Peyer's patch (tissue), 4 donors: Measurements from ENCODE around the gene C19orf33. TPM values are rescaled to one million over a fixed set of nuclear protein-coding genes. Genes with fewer than 3 reads are reported as not detected.

Experiments
- DNase-seq, 3 donors: peaks; one replicate each; pipeline ENCODE4 v3.0.0-alpha.2; 2017 to 2019
- H3K27ac ChIP-seq, 4 donors: fragments of 200-600 bp; sonication (generic); one replicate each; pipeline ENCODE4 v1.5.1; 2016 to 2019
- H3K27me3 ChIP-seq, 2 donors: fragments of 200-600 bp; sonication (generic); one replicate each; pipeline ENCODE4 v1.5.1; 2019
- H3K36me3 ChIP-seq, 3 donors: fragments of 200-600 bp; sonication (generic); one replicate each; pipeline ENCODE4 v1.5.1; 2016 to 2019
- H3K4me1 ChIP-seq, 4 donors: fragments of 200-600 bp; sonication (generic); one replicate each; pipeline ENCODE4 v1.5.1; 2016 to 2019
- H3K4me3 ChIP-seq, 4 donors: fragments of 200-600 bp; sonication (generic); 1 replicate in 3 of 4; 2 replicates in 1 of 4; pipeline ENCODE4 v1.5.1; 2016 to 2019; ENCODE audit warnings: mild to moderate bottlenecking in 1 of 4
- H3K9me3 ChIP-seq, 4 donors: fragments of 200-600 bp; sonication (generic); one replicate each; pipeline ENCODE4 v1.5.1; 2016 to 2019; ENCODE audit warnings: mild to moderate bottlenecking in 1 of 4
- CTCF ChIP-seq, 6 experiments: fragments of 450-650 bp in 4 of 6; fragments of 200-600 bp in 2 of 6; sonication (generic) in 1 of 6; IDR thresholded peaks; one replicate each; pipeline ENCODE4 v1.5.1; 2017 to 2019; ENCODE audit warnings: antibody characterized with exemption in 6 of 6, mild to moderate bottlenecking in 3 of 6, moderate library complexity in 1 of 6
- POLR2A ChIP-seq, 2 donors: fragments of 450-650 bp; IDR thresholded peaks; one replicate each; pipeline ENCODE4 v1.5.1; 2017; ENCODE audit warnings: antibody characterized with exemption in 2 of 2, mild to moderate bottlenecking in 2 of 2, moderate library complexity in 2 of 2
- total RNA-seq, 4 donors: library from RNA; depleted of rRNA; stranded (reverse); fragments of >200 nt; gene quantifications; one replicate each; pipeline ENCODE4 v1.1.0, GENCODE V29; 2016

C19orf33 gene
- total RNA-seq, 4 donors from 2014 or later = 39.6 to 444 (median 348) TPM

DNA sequence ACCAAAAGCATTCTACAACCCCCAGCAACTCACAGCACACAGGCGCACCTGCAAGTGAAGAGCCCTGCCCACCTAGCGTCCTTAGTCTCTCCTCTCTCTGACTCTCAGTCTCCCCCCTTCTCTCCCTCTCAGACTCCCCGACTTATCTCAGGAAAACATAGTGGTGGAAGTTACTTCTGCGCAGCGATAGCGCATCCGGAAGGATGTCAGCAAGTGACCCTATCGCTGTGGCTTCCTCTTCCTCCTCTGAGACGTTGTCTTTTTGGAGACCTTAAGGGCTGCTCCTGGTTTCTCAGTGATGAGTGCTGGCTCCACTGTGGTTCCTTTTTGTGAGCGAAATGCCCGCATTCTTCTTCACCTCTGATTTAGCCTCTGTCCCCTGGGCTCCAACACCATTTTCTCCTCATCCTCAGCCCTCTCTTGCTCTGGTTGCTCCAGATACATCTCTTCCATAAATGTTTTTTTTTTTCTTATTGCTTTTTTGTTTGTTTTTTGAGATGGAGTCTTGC lies 13.1 kb downstream of the C19orf33 start:
- peak in 2 of 3 donors; percentile 59 to 76 for DNase-seq
- TF ChIP-seq CTCF (IDR thresholded peaks at IDR 0.05) (no peak), POLR2A (IDR thresholded peaks at IDR 0.05) (no peak)
- H3K4me1 ChIP-seq = peaks cover 0 to 35% (median 12%) of the 10 kb centered on the region in 4 donors
- H3K27ac ChIP-seq = peak overlapping the region; percentile 69 to 86 (median 84)
- H3K4me3 ChIP-seq = peak overlapping the region in 3 of 4 donors; percentile 13 to 61 (median 46)
- H3K27me3 ChIP-seq = no peaks in the 10 kb centered on the region
- H3K9me3 ChIP-seq = no peaks in the 10 kb centered on the region
- H3K36me3 ChIP-seq = no peaks in the 10 kb centered on the region

DNA sequence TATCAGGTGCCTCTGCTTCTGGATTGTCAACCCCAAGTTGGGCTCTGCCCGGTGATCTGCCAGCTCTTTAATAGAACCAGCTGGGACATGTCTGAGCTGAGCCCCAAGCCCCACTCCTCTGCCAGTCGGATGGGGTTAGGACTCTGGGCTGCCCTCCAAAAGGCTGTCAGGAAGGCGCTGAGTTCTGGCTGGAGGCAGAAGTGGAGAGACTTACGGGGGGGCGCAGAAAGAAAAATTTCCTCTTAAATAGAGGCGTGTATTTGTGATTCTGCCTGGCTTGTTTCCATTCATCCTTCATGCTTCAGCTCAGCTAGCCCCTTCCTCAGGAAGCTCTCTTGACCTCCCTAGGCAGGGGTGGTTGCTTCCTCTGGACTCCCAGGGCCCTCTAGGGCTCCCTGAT lies 14.6 kb downstream of the C19orf33 start:
- TF ChIP-seq CTCF (IDR thresholded peaks at IDR 0.05) (no peak), POLR2A (IDR thresholded peaks at IDR 0.05) (no peak)
- no peaks in the 10 kb centered on the region for H3K27me3 ChIP-seq
- H3K36me3 ChIP-seq = no peaks in the 10 kb centered on the region
- H3K27ac ChIP-seq = peak overlapping the region in 2 of 4 donors; percentile 7 to 14
- H3K9me3 ChIP-seq = no peaks in the 10 kb centered on the region
- peak overlapping the region in 1 of 4 donors; percentile 68 for H3K4me3 ChIP-seq
- no peak for DNase-seq
- peaks cover 0 to 38% (median 12%) of the 10 kb centered on the region in 4 donors for H3K4me1 ChIP-seq

DNA sequence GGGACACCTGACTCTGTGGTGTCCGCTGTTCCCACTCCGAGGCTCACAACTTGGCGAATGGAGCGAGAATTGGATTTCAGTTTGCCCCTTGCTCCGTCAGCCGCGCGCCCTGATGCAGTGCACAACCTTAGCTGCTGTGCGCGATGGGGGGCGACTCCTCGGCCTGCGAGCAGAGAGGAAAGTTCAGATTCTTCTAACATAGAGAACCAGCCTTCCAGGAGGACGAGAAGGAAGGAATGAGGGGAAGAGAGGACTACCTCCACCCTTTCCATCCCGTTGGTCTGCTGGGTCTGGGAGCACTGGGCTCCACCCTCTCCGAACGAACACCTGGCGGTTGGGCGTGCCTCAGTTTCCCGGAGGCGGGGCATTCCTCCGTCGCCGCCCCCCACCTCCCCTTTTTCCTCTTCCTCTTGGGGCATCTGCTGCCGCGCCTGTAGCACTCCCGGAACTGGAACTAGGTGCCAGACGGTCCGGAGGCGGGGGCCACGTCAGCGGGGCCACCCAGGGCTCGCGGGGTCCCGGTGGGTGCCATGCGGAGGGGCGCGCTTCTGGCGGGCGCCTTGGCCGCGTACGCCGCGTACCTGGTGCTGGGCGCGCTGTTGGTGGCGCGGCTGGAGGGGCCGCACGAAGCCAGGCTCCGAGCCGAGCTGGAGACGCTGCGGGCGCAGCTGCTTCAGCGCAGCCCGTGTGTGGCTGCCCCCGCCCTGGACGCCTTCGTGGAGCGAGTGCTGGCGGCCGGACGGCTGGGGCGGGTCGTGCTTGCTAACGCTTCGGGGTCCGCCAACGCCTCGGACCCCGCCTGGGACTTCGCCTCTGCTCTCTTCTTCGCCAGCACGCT lies 15.6 kb downstream of the C19orf33 start, which contains the start of gene KCNK6:
KCNK6 (plus strand) TSS at position 425 of the 838 bp plus-strand sequence; CDS start at position 531, 106 bp downstream.
- peak within 1 kb of the TSS; percentile 67 to 81 (median 74) for H3K27ac ChIP-seq
- no peaks in the 10 kb centered on the region for H3K9me3 ChIP-seq
- H3K4me1 ChIP-seq = peaks cover 0 to 40% (median 12%) of the 10 kb centered on the region in 4 donors
- H3K4me3 ChIP-seq = peak within 1 kb of the TSS; percentile 68 to 84 (median 82)
- peak; percentile 69 to 76 for TF ChIP-seq POLR2A (IDR thresholded peaks at IDR 0.05)
- TF ChIP-seq CTCF (IDR thresholded peaks at IDR 0.05) = no peak
- no peaks in the 10 kb centered on the region for H3K27me3 ChIP-seq
- DNase-seq = peak; percentile 68 to 86 (median 82)
- H3K36me3 ChIP-seq = peaks cover 0 to 5% (median 0%) of the 10 kb centered on the region in 3 donors

GRCh38 chr19:38320969-38321339 lies 16.9 kb downstream of the C19orf33 start:
- no peaks in the 10 kb centered on the region for H3K27me3 ChIP-seq
- H3K4me1 ChIP-seq = peaks cover 0 to 36% (median 12%) of the 10 kb centered on the region in 4 donors
- H3K36me3 ChIP-seq = peaks cover 0 to 9% (median 0%) of the 10 kb centered on the region in 3 donors
- H3K27ac ChIP-seq = peak overlapping the region in 3 of 4 donors; percentile 3 to 67 (median 5)
- DNase-seq = no peak
- H3K4me3 ChIP-seq = peak overlapping the region in 2 of 4 donors; percentile 68 to 81
- H3K9me3 ChIP-seq = no peaks in the 10 kb centered on the region
- TF ChIP-seq POLR2A (IDR thresholded peaks at IDR 0.05) (no peak), CTCF (IDR thresholded peaks at IDR 0.05) (no peak)

DNA sequence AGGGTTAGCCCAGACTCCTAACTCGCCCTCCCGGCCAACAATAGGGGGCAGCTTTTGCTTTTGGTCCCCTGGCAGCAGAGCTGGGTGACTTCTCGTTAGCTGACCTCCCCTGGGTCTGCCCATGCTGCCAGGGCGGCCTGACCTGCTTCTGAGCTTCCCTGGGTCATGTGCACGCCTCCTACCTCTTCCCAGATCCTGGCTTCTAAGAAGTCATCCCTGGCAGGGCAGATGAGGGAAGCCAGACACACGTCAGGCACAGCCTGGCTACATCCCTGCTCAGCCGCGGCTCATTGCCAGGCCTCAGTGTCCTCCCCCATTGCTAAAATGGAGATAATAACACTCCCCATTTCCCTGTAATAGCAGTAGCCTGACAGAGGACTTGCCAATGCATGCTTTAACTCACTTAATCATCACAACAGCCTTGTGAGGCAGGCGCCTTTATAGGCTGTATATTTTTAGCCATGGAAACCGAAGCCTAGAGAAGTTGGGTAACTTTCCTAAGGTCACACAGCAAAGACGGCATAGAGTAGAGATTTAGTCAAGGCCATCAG lies 17.7 kb downstream of the C19orf33 start:
- Histone ChIP-seq H3K4me3 (peak overlapping the region in 1 of 4 donors; percentile 68), H3K36me3 (peaks cover 0 to 17% (median 0%) of the 10 kb centered on the region in 3 donors), H3K27ac (peak overlapping the region in 1 of 4 donors; percentile 67), H3K27me3 (no peaks in the 10 kb centered on the region), H3K9me3 (no peaks in the 10 kb centered on the region), H3K4me1 (peaks cover 0 to 30% (median 7%) of the 10 kb centered on the region in 4 donors)
- no peak for DNase-seq
- TF ChIP-seq CTCF (IDR thresholded peaks at IDR 0.05) = no peak
- TF ChIP-seq POLR2A (IDR thresholded peaks at IDR 0.05) = no peak
